ENCODE data around the gene ISLR. TPM values are rescaled to one million over a fixed set of nuclear protein-coding genes. Genes with fewer than 3 reads are reported as not detected.

The ISLR gene
- total RNA-seq, 1 experiment from 2014 or later = 0.12 TPM

DNA sequence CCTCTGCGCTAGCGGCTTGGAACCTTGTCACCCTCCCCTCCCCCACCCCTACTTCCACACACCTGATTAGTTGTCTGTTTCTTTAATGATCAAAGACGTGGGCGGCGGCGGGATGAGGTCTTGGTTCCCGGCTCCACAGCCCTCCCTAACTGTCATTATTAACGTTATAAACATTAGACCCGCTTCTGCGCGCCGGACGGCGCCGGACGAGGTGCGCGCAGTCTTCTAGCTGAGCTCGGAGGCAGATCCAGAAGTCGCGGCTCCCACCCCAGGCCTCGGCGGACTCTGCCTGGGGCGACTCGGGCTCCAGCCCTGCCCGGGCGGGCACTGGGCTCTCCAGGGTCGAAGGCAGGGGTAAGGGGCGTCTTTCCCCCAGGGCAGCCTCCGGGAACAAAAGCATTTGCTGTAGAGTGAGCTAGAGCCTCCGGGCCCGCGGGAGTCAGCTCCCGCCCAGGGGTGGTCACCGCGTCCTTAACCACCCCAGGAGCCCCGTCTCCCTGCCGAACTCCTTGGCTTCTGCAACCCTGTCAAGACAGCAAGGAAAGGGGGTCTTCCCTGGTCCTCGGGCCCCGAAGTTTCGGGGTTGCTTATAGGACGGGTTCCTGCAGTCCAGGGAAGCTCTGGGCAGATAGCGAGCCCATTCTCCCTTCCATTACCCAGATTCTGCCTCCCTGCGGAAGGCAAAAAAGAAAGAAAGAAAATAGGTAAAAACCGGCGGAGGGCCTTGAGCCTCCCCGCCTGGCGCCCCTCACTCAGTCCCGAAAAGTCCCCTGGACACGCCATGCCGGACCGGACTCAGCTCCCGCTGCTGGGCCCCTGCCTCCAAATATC, 45.3 kb upstream of the ISLR start:
- H3K4me1 ChIP-seq (ENCODE audit: control insufficient read depth in 1 of 2, insufficient read depth in 2 of 2, low read length in 2 of 2) = peaks cover 0 to 9% of the 10 kb centered on the region in 2 experiments; a peak in 2 of 4 replicates
- H3K9me3 ChIP-seq (ENCODE audit: control insufficient read depth in 1 of 2, insufficient read depth in 1 of 2, low read depth in 1 of 2, low read length in 2 of 2) = no peaks in the 10 kb centered on the region
- ATAC-seq (peak; percentile 40), DNase-seq (ENCODE audit: low read depth, low spot score) (no peak)
- ChIA-PET POLR2A (no interaction called here), CTCF (interaction anchor here (1.0 to 2.5 kb wide), 3 partner anchors 176 to 193 kb away, joined by 4 to 10 read pairs (median 5); no protein-coding TSS in a partner anchor), RAD21 (ENCODE audit: low non-redundant PET in 1 of 2, low total read pairs in 2 of 2, uncharacterized antibody in 2 of 2, unreplicated experiment in 2 of 2) (interaction anchor here (0.7 to 1.2 kb wide), 3 partner anchors 79 to 180 kb away, joined by 3 to 4 read pairs (median 3); no protein-coding TSS in a partner anchor)
- intact Hi-C loops (cut with micrococcal nuclease) = loop anchor here (1.0 to 5.0 kb wide), 4 partner anchors 156 to 192 kb away; no protein-coding TSS in a partner anchor
- TF ChIP-seq EZH2 (IDR thresholded peaks at IDR 0.05) = no peak
- TF ChIP-seq RAD21 (IDR thresholded peaks at IDR 0.05; ENCODE audit: low read depth) = no peak
- TF ChIP-seq JUND (IDR thresholded peaks at IDR 0.05) = no peak
- TF ChIP-seq, protein P1, sequence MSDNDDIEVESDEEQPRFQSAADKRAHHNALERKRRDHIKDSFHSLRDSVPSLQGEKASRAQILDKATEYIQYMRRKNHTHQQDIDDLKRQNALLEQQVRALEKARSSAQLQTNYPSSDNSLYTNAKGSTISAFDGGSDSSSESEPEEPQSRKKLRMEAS (IDR thresholded peaks at IDR 0.05) = no peak
- TF ChIP-seq, protein P2, sequence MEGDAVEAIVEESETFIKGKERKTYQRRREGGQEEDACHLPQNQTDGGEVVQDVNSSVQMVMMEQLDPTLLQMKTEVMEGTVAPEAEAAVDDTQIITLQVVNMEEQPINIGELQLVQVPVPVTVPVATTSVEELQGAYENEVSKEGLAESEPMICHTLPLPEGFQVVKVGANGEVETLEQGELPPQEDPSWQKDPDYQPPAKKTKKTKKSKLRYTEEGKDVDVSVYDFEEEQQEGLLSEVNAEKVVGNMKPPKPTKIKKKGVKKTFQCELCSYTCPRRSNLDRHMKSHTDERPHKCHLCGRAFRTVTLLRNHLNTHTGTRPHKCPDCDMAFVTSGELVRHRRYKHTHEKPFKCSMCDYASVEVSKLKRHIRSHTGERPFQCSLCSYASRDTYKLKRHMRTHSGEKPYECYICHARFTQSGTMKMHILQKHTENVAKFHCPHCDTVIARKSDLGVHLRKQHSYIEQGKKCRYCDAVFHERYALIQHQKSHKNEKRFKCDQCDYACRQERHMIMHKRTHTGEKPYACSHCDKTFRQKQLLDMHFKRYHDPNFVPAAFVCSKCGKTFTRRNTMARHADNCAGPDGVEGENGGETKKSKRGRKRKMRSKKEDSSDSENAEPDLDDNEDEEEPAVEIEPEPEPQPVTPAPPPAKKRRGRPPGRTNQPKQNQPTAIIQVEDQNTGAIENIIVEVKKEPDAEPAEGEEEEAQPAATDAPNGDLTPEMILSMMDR (IDR thresholded peaks at IDR 0.05 in 2 of 3, conservative IDR thresholded peaks at IDR 0.05 in 1 of 3; ENCODE audit: borderline replicate concordance in 1 of 3, insufficient read depth in 1 of 3, low read depth in 2 of 3, low read length in 2 of 3) = no peak
- no peak for TF ChIP-seq POLR2A (IDR thresholded peaks at IDR 0.05; ENCODE audit: borderline replicate concordance, extremely low read depth, insufficient read depth, insufficient read length)
- TF ChIP-seq YY1 (IDR thresholded peaks at IDR 0.05; ENCODE audit: extremely low read depth, insufficient replicate concordance, low read depth, low read length) = no peak
- TF ChIP-seq EGR1 (IDR thresholded peaks at IDR 0.05; ENCODE audit: low read depth) = no peak
- no peak for TF ChIP-seq TCF7L2 (IDR thresholded peaks at IDR 0.05; ENCODE audit: borderline replicate concordance, extremely low read depth, insufficient read depth, insufficient read length)
- TF ChIP-seq, protein P3, sequence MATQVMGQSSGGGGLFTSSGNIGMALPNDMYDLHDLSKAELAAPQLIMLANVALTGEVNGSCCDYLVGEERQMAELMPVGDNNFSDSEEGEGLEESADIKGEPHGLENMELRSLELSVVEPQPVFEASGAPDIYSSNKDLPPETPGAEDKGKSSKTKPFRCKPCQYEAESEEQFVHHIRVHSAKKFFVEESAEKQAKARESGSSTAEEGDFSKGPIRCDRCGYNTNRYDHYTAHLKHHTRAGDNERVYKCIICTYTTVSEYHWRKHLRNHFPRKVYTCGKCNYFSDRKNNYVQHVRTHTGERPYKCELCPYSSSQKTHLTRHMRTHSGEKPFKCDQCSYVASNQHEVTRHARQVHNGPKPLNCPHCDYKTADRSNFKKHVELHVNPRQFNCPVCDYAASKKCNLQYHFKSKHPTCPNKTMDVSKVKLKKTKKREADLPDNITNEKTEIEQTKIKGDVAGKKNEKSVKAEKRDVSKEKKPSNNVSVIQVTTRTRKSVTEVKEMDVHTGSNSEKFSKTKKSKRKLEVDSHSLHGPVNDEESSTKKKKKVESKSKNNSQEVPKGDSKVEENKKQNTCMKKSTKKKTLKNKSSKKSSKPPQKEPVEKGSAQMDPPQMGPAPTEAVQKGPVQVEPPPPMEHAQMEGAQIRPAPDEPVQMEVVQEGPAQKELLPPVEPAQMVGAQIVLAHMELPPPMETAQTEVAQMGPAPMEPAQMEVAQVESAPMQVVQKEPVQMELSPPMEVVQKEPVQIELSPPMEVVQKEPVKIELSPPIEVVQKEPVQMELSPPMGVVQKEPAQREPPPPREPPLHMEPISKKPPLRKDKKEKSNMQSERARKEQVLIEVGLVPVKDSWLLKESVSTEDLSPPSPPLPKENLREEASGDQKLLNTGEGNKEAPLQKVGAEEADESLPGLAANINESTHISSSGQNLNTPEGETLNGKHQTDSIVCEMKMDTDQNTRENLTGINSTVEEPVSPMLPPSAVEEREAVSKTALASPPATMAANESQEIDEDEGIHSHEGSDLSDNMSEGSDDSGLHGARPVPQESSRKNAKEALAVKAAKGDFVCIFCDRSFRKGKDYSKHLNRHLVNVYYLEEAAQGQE (IDR thresholded peaks at IDR 0.05; ENCODE audit: low read depth) = no peak
- TF ChIP-seq SIN3A (IDR thresholded peaks at IDR 0.05; ENCODE audit: low read depth) = no peak
- TF ChIP-seq CEBPB (IDR thresholded peaks at IDR 0.05; ENCODE audit: low read depth) = no peak
- no peak for TF ChIP-seq SP1 (IDR thresholded peaks at IDR 0.05; ENCODE audit: low read depth)
- no peak for TF ChIP-seq SRF (IDR thresholded peaks at IDR 0.05; ENCODE audit: low read depth)
- TF ChIP-seq, protein P4, sequence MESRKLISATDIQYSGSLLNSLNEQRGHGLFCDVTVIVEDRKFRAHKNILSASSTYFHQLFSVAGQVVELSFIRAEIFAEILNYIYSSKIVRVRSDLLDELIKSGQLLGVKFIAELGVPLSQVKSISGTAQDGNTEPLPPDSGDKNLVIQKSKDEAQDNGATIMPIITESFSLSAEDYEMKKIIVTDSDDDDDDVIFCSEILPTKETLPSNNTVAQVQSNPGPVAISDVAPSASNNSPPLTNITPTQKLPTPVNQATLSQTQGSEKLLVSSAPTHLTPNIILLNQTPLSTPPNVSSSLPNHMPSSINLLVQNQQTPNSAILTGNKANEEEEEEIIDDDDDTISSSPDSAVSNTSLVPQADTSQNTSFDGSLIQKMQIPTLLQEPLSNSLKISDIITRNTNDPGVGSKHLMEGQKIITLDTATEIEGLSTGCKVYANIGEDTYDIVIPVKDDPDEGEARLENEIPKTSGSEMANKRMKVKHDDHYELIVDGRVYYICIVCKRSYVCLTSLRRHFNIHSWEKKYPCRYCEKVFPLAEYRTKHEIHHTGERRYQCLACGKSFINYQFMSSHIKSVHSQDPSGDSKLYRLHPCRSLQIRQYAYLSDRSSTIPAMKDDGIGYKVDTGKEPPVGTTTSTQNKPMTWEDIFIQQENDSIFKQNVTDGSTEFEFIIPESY (IDR thresholded peaks at IDR 0.05; ENCODE audit: extremely low read depth, insufficient replicate concordance, low read length) = no peak
- peak overlapping the region; percentile 32 to 33; a peak in 3 of 4 replicates for H3K4me3 ChIP-seq (replicated peaks in 1 of 2; ENCODE audit: low read depth in 1 of 2, low read length in 2 of 2)
- H3K4me2 ChIP-seq (ENCODE audit: low read length) = peak overlapping the region; percentile 68
- no peaks in the 10 kb centered on the region for H4K20me1 ChIP-seq (ENCODE audit: insufficient read depth)
- H3K9ac ChIP-seq (ENCODE audit: low read length) = no peak overlapping the region
- H2AFZ ChIP-seq (ENCODE audit: low read depth, low read length, poor library complexity, severe bottlenecking) = no peak overlapping the region
- H3K27ac ChIP-seq (ENCODE audit: low read depth, low read length) = no peak overlapping the region
- no peaks in the 10 kb centered on the region for H3K27me3 ChIP-seq (ENCODE audit: insufficient read depth, low read length)
- no peaks in the 10 kb centered on the region for H3K36me3 ChIP-seq (ENCODE audit: control insufficient read depth in 1 of 2, insufficient read depth in 2 of 2, low read length in 2 of 2)
- H3K79me2 ChIP-seq (ENCODE audit: insufficient read depth, low read length) = no peaks in the 10 kb centered on the region
- no peaks in the 10 kb centered on the region for H3K9me2 ChIP-seq (ENCODE audit: insufficient read depth)
- BruUV-seq (replicated peaks) = no TSS peak

All from HCT116 (cell line).